22Rv1 (cell line): Measurements from ENCODE around the gene C6.

Experiments used
- H3K27ac ChIP-seq: fragments of 450-650 bp; 2 replicates; pipeline ENCODE4 v1.5.1; 2017
- CTCF ChIP-seq: fragments of 450-650 bp; IDR thresholded peaks from 2 replicates; pipeline ENCODE4 v1.5.1; 2017; ENCODE audit warnings: mild to moderate bottlenecking
- ZFX ChIP-seq: fragments of 450-650 bp; IDR thresholded peaks from 2 replicates; pipeline ENCODE4 v1.6.1; 2017; ENCODE audit warnings: antibody characterized with exemption, borderline replicate concordance

Gene C6

GRCh38 chr5:41156739-41157138 lies 56.6 kb downstream of the C6 start:
- no peak for TF ChIP-seq ZFX
- no peak for TF ChIP-seq CTCF
- H3K27ac ChIP-seq: no peak overlapping the region

- no peak for TF ChIP-seq CTCF
- TF ChIP-seq ZFX: no peak
- no peak overlapping the region for H3K27ac ChIP-seq
These were observed 58.8 kb downstream of the C6 start for GRCh38 chr5:41154491-41154890.

GRCh38 chr5:41151564-41151963 lies 61.8 kb downstream of the C6 start:
- H3K27ac ChIP-seq: no peak overlapping the region
- TF ChIP-seq ZFX (no peak), CTCF (no peak)

- H3K27ac ChIP-seq: no peak overlapping the region
- no peak for TF ChIP-seq CTCF
- TF ChIP-seq ZFX: no peak
These were observed 64.9 kb downstream of the C6 start for GRCh38 chr5:41148448-41148847.

GRCh38 chr5:41145306-41145705 lies 68.0 kb downstream of the C6 start:
- H3K27ac ChIP-seq: no peak overlapping the region
- TF ChIP-seq ZFX (no peak), CTCF (no peak)

GRCh38 chr5:41143131-41143901 lies 70.0 kb downstream of the C6 start:
- TF ChIP-seq ZFX: no peak
- no peak for TF ChIP-seq CTCF
- no peak overlapping the region for H3K27ac ChIP-seq

GRCh38 chr5:41127967-41128690 lies 85.2 kb downstream of the C6 start:
- TF ChIP-seq CTCF: no peak
- no peak for TF ChIP-seq ZFX
- no peak overlapping the region for H3K27ac ChIP-seq
